Embryonic facial prominence (tissue), 1 donor: ENCODE results near the gene FAM222B.

Experiments
- DNase-seq: peaks from one replicate; pipeline ENCODE4 v3.0.0-alpha.2; 2016; ENCODE audit errors: extremely low spot score

FAM222B gene

DNA sequence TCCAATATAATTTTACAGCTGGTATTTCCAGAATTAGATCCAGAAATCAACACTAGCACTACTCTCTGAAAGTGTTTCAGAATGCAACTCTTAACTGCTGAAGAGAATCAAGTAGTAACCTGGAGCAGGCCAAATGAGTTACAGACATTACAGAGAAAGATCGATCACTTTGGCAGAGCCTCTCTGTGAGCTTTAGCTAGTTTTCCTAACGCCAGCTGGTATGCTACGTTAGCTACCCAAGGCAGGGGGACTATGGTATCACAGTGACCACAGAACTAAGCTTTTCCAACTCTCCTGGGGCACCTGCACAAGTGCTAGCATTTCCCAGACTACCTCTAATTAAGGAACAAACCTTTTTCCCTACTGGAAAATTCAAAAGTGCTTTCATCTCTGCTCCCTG is 68.4 kb downstream of the FAM222B start:
- DNase-seq, result no peak

GRCh38 chr17:28773736-28774135 is 68.9 kb downstream of the FAM222B start:
- no peak for DNase-seq

- no peak for DNase-seq
Observed at GRCh38 chr17:28765038-28765437, 77.6 kb downstream of the FAM222B start.

DNA sequence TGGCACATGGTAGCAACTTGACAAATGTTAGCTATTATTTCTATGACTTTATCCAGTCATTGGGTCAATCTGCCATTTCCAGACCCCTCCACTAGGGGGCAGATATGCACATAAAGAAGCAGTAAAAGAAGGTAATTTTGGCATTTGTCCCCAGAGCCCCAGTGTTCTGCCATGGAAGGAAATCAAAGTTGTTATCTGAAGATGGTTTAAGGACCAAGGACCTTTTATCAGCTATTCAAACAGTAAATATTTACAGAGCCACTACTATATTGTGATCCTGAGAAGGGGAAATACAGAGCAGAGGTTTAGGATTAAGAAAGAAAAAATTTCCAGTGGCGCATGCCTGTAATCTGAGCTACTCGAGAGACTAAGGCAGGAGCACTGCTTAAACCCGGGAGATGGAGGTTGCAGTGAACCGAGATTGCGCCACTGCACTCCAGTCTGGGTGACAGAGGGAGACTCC is 78.8 kb downstream of the FAM222B start:
- no peak for DNase-seq

GRCh38 chr17:28763137-28763799 is 79.3 kb downstream of the FAM222B start:
- DNase-seq, result no peak

- no peak for DNase-seq
Observed at GRCh38 chr17:28760601-28761562, 81.7 kb downstream of the FAM222B start.

DNA sequence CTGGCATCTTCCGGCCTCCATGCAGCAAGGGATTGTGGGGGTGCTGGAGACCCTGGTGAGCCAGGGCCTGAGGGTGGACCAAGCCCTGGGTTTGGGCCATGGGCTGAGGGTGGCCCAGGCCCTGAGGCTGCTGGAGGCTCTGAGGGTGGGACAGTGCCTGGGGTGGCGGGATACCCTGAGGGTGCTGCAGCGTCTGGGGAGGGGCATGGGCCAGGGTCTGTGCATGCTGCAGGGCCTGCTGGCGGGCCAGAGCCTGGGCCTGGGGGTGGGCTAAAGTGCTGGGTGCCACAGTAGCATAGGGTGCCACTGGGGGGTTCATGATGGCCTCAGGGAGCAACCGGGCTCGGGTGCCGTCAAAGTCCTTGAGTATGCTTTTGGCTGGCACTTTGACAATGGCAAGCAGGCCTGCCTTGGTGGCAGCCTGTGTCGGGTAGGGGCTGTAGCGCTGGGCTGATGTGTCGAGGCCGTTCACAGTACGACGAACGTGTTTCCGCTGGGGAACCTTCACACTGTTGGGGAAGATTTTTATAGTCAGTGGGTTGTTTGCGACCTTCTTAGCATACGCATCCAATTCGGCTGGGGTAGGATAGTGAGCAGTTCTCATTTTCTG is 83.2 kb downstream of the FAM222B start:
- DNase-seq, result no peak

DNA sequence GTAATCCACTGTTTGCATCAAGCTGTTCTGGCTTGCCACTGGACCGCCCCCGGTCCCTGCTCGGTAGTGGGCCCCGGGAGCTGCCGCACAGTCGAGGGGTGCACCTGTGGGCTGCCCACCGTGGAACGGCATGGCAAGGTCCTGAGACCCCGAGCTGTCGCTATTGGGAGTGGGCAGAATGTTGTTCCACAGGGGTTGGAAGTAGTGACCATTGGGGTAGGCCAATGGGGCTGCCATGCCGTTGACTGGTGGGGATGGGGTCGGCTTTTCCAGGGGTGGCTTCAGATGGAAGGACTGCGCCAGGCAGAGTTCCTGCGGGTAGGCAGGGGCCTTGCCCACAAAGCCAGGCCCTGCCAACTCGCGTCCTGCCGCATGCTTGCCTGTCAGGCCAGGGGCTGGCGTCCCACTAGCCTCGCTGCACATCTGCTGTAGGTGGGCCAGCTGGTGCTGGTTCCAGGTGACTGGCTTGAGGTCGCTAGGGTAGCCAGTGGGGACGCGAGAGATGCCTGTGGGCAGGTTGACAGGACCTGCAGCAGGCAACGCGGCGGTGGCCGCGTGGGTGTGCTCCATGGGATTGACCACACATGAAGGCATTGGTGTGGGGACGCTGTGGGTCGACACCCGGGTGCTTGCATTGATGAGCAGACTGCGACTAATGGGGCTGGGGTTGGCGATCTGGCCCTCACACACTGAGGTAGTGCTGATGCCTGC is 84.0 kb downstream of the FAM222B start:
- no peak for DNase-seq

DNA sequence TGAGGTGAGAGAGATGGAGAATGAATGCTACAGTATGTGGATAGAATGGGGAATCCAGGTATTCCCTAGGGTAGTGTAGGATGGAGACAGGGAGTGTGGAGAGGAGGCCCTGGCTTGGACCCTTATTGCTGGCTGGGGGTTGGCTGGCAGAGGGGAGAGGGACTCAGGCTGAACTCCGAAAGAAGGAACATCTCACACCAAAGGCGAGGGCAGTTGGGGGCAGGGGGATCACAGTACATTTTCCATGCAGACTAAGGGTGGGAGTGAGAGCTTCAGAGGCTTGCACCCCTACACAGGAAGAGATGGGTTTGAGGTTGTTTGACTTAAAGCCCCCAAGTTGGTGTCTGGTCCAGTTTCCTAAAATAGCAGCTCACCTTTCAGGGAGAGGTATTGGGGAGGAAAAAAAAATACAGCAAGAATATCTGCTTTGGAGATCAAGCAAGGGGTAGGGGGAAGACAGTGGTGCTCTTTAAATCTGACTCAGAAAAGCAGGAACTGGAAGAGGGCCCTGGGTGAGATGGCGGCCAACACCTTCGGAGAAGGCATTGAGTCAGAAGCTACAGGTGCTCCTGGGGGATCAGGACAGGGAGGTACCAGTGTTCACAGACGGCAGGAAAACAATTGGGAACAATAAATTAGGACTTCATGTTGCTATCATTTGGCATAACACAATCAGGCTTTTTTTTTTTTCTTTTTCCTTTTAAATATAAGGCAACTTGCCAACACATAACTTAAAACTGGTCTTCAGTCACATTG is 86.4 kb downstream of the FAM222B start:
- no peak for DNase-seq

DNA sequence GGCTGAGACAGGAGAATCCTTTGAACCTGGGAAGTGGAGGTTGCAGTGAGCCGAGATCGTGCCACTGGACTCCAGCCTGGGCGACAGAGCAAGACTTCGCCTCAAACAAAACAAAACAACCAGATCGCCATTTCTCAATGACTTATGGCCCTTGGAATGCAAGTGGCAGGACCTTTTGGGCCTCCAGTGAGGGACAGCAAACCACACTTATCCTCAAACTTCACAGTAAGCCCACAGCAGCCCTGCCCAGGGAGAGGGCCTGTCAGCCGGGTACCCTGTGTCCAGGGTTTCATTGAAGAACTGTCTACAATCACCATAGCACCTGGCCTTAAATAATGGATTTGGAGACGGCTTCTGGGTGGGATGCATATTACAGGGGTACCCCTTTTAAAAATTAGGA is 87.1 kb downstream of the FAM222B start:
- DNase-seq, result no peak

DNA sequence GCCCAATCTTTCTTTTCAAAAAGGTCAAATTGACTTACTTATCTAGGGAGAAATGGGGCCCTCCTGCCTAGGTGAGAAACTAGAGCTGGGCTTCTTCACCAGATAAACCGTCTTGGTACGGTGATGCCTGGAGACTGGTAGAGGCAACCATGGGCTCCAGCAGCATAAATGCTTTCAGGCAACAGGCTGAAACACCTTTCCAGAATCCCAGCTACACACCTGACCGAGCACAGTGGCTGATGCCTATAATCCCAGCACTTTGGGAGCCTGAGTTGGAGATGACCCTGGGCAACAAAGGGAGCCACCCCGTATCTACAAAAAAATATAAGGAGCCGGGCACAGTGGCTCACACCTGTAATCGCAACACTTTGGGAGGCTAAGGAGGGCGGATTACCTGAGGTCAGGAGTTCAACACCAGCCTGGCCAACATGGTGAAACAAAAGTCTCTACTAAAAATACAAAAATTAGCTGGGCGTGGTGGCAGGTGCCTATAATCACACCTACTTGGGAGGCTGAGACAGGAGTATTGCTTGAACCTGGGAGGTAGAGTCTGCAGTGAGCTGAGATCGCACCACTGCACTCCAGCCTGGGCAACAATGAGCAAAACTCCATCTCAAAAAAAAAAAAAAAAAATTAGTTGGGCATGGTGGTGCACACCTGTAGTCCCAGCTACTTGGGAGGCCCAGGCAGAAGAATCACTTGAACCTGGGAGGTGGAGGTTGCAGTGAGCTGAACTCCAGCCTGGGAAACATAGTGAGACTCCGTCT is 90.8 kb downstream of the FAM222B start:
- DNase-seq, result no peak

GRCh38 chr17:28750178-28751047 is 92.2 kb downstream of the FAM222B start:
- peak; percentile 62 for DNase-seq

GRCh38 chr17:28749516-28750177 is 92.9 kb downstream of the FAM222B start:
- no peak for DNase-seq

GRCh38 chr17:28748852-28749515 is 93.6 kb downstream of the FAM222B start:
- DNase-seq, result no peak

DNA sequence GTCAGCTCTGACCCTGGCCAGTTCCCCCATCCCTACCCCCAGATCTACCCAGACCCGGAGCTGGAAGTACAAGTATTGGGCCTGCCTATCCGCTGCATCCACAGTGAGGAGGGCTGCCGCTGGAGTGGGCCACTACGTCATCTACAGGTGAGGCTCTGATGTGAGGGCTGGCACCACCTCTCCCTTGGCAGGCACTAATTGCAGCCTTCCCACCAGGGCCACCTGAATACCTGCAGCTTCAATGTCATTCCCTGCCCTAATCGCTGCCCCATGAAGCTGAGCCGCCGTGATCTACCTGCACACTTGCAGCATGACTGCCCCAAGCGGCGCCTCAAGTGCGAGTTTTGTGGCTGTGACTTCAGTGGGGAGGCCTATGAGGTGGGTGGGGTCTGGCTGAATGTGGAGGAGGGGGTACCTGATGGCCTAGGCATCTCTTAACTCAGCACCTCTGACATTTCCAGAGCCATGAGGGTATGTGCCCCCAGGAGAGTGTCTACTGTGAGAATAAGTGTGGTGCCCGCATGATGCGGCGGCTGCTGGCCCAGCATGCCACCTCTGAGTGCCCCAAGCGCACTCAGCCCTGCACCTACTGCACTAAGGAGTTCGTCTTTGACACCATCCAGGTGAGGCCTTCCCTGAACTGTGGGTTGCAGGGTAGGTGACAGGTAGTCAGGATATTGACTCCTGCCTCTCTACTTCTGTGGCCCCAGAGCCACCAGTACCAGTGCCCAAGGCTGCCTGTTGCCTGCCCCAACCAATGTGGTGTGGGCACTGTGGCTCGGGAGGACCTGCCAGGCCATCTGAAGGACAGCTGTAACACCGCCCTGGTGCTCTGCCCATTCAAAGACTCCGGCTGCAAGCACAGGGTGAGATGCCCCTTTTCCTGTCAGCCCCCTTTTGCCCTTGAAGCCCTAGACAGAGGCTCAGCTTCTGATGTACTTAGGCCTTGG is 94.5 kb downstream of the FAM222B start:
- DNase-seq, result no peak

GRCh38 chr17:28747051-28747691 is 95.4 kb downstream of the FAM222B start:
- no peak for DNase-seq
